Rectal smooth muscle tissue (tissue), 1 donor: ENCODE results near the gene ABCC3.

Source experiments
- H3K27ac ChIP-seq: one replicate; pipeline ENCODE4 v1.7.0; 2013; ENCODE audit warnings: low read depth, low read length, inconsistent platforms
- H3K27me3 ChIP-seq: one replicate; pipeline ENCODE4 v1.7.0; 2013; ENCODE audit warnings: low read length; ENCODE audit not compliant: control insufficient read depth, insufficient read depth
- H3K36me3 ChIP-seq: one replicate; pipeline ENCODE4 v1.7.0; 2013; ENCODE audit warnings: low read length; ENCODE audit not compliant: control insufficient read depth, insufficient read depth
- H3K4me1 ChIP-seq: one replicate; pipeline ENCODE4 v1.7.0; 2013; ENCODE audit warnings: low read length; ENCODE audit not compliant: control insufficient read depth, insufficient read depth
- H3K4me3 ChIP-seq: one replicate; pipeline ENCODE4 v1.7.0; 2013; ENCODE audit warnings: low read length
- H3K9ac ChIP-seq: one replicate; pipeline ENCODE4 v1.7.0; 2013; ENCODE audit warnings: low read length

Gene ABCC3

DNA sequence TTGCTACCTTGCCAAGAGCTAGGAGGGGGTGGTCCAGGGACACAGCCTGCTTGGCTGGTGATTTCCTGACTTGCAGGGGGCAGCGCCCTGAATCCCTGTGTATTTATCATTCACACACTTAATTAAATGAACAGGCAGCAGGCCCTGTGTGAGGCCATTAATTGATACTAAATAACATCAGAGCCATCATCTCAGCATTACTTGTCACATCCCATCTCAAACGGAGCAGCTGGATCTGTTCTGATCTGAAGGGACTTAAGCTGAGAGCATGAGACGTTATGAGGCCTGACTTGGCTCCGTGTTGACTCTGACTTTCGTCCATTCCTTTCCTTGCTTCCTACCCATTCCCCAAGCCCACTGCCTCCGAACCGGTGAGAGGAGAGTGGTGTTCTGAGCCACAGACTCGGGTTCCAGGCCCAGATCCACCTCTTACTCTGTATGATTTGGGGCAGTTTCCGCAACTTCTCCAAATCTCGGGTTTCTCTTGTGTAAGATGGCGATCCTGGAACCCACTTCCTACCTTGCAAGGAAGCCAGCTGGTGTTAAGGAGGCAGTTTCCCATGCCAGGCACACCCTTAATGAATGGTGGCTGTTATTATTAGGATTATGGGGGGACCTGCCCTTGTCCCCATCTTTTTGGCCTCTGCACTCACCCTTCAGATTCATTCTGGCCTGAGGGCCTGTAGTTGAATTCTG is 40.4 kb upstream of the ABCC3 start:
- Histone ChIP-seq H3K4me3 (no peak overlapping the region), H3K36me3 (no peaks in the 10 kb centered on the region), H3K27ac (no peak overlapping the region), H3K27me3 (no peaks in the 10 kb centered on the region), H3K9ac (no peak overlapping the region), H3K4me1 (peaks cover 4% of the 10 kb centered on the region)

GRCh38 chr17:50594892-50595291 is 39.8 kb upstream of the ABCC3 start:
- H3K36me3 ChIP-seq: no peaks in the 10 kb centered on the region
- H3K27me3 ChIP-seq: no peaks in the 10 kb centered on the region
- H3K4me3 ChIP-seq: no peak overlapping the region
- no peaks in the 10 kb centered on the region for H3K4me1 ChIP-seq
- H3K27ac ChIP-seq: no peak overlapping the region
- H3K9ac ChIP-seq: no peak overlapping the region

DNA sequence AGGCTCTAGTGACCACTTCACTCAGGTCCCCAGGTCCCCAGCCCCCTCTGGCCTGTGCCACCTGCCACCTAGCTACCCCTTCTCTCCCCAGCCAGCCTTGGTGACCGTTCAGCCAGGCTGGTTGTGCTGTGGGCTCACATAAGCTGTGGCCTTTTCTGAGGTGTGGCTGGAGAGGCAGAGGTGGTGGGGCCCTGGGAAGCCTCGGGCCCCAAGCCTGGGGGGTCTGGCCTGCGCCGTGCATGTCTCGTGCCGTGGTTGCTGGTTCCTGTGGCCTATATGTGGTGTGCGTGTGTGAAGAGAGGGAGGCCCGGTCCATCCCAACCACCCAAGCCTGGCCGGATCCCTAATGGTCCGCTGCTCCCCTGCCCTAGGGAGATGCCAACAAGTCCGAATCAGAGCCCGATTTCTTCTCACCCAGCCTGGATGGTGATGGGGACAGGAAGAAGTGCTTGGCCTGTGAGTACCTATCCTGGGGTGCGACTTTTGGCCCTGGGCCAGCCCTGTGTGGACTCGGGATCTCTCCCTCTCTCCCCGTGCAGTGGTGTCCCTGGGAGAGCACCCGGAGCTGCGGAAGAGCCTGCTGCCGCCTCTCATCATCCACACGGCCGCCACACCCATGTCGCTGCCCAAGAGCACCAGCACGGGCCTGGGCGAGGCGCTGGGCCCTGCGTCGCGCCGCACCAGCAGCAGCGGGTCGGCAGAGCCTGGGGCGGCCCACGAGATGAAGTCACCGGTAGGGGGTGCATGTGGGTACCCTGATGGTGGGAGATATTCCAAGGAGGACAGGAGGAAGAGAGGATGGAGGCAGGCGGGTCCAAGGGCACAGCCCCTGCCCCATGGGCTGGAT is 38.3 kb upstream of the ABCC3 start:
- Histone ChIP-seq H3K36me3 (no peaks in the 10 kb centered on the region), H3K27me3 (no peaks in the 10 kb centered on the region), H3K9ac (no peak overlapping the region), H3K27ac (no peak overlapping the region), H3K4me1 (no peaks in the 10 kb centered on the region), H3K4me3 (no peak overlapping the region)

- Histone ChIP-seq H3K36me3 (no peaks in the 10 kb centered on the region), H3K4me3 (no peak overlapping the region), H3K9ac (no peak overlapping the region), H3K27me3 (no peaks in the 10 kb centered on the region), H3K4me1 (no peaks in the 10 kb centered on the region), H3K27ac (no peak overlapping the region)
These were observed 36.2 kb upstream of the ABCC3 start for GRCh38 chr17:50598487-50598886.

GRCh38 chr17:50599606-50600005 is 35.1 kb upstream of the ABCC3 start:
- Histone ChIP-seq H3K27me3 (no peaks in the 10 kb centered on the region), H3K9ac (no peak overlapping the region), H3K36me3 (no peaks in the 10 kb centered on the region), H3K27ac (no peak overlapping the region), H3K4me3 (no peak overlapping the region), H3K4me1 (peaks cover 3% of the 10 kb centered on the region)

DNA sequence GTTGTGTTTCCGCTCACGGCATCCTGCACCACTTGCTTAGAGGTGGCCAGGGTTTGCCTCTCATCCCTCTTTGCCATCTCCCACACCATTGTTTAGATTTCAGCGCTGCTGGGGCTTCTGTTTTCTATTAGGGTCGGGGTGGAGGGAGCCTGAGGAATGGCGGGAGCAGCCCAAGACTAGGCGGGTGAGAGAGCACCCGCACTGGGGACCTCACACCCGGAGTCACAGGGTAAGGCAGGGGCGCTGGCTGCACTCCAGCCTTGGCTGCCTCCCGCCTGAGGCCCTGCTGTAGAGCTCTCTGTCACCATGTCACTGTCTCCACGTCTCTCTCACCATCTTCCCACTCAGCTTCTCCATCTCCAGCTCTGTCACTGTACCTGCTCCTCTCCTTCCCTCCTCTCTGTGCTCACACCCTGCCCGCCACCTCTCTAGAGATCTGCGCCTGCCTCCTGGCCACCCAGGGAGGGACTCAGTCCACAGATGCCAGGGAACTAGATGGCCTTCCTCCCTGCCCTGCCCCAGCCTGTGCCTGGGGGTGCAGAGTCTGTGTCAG is 32.8 kb upstream of the ABCC3 start:
- no peaks in the 10 kb centered on the region for H3K36me3 ChIP-seq
- peaks cover 6% of the 10 kb centered on the region for H3K4me1 ChIP-seq

DNA sequence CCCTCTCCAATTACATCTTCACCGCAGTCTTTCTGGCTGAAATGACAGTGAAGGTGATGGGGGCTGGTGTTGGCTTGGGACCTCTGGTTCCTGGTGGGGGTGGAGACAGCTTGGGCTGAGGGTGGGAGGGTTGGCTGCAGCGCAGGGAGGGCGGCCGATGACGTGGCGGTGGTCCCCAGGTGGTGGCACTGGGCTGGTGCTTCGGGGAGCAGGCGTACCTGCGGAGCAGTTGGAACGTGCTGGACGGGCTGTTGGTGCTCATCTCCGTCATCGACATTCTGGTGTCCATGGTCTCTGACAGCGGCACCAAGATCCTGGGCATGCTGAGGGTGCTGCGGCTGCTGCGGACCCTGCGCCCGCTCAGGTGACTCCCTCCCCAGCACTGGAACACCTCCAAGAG is 31.8 kb upstream of the ABCC3 start:
- no peak overlapping the region for H3K27ac ChIP-seq
- no peaks in the 10 kb centered on the region for H3K36me3 ChIP-seq
- H3K4me3 ChIP-seq: no peak overlapping the region
- H3K27me3 ChIP-seq: no peaks in the 10 kb centered on the region
- H3K9ac ChIP-seq: no peak overlapping the region
- H3K4me1 ChIP-seq: peaks cover 6% of the 10 kb centered on the region

More for the DNA sequence above, 32.8 kb upstream of the ABCC3 start:
- H3K4me3 ChIP-seq: no peak overlapping the region
- H3K27ac ChIP-seq: no peak overlapping the region
- H3K27me3 ChIP-seq: no peaks in the 10 kb centered on the region
- H3K9ac ChIP-seq: no peak overlapping the region

GRCh38 chr17:50603340-50603739 is 31.3 kb upstream of the ABCC3 start:
- no peaks in the 10 kb centered on the region for H3K36me3 ChIP-seq
- H3K4me1 ChIP-seq: peaks cover 6% of the 10 kb centered on the region
- H3K9ac ChIP-seq: no peak overlapping the region
- no peaks in the 10 kb centered on the region for H3K27me3 ChIP-seq
- no peak overlapping the region for H3K27ac ChIP-seq
- H3K4me3 ChIP-seq: no peak overlapping the region

DNA sequence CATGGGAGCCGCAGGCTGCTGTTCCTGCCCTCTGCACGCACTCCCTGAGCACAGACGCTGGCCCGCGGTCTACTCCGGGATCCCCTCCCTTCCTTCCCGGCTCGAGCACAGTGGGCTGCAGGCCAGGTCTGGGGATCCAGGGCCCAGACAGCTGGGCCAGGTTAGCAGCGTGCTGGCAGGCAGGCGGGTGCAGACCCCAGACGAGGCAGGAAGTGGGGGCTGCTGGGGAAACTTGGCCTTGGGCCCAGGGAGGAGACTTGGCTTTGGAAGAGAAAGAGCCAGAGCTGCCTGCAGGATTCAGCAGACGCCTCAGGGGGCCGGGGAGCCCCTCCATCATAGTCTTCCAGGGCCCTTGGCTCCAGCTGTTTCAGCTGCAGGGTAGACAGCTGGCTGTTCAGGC is 30.2 kb upstream of the ABCC3 start:
- Histone ChIP-seq H3K36me3 (no peaks in the 10 kb centered on the region), H3K27ac (no peak overlapping the region), H3K9ac (no peak overlapping the region), H3K4me1 (peaks cover 6% of the 10 kb centered on the region), H3K27me3 (no peaks in the 10 kb centered on the region), H3K4me3 (no peak overlapping the region)

DNA sequence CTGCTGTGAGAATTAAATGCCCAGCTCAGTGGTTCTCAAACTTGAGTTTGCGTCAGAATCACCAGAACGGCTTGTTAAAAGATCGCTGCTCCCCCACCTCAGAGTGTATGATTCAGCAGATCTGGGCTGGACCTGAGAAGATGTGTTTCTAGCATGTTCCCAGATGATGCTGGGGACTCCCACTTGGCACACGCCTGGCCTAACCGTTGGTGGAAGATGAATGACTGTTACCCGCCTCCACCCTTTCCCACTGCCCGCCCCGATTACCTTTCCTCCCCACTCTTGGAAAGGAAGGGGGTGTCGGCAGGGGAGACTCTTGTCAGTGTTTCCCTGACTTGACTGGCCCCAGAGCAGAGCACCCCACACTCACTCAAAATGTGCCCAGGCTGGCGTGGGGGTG is 29.3 kb upstream of the ABCC3 start:
- H3K4me3 ChIP-seq: no peak overlapping the region
- H3K36me3 ChIP-seq: no peaks in the 10 kb centered on the region
- H3K27me3 ChIP-seq: no peaks in the 10 kb centered on the region
- no peak overlapping the region for H3K9ac ChIP-seq
- H3K27ac ChIP-seq: no peak overlapping the region
- H3K4me1 ChIP-seq: peaks cover 6% of the 10 kb centered on the region

GRCh38 chr17:50607522-50608175 is 27.0 kb upstream of the ABCC3 start:
- Histone ChIP-seq H3K27ac (no peak overlapping the region), H3K4me3 (no peak overlapping the region), H3K27me3 (no peaks in the 10 kb centered on the region), H3K9ac (no peak overlapping the region), H3K36me3 (no peaks in the 10 kb centered on the region), H3K4me1 (peaks cover 6% of the 10 kb centered on the region)

DNA sequence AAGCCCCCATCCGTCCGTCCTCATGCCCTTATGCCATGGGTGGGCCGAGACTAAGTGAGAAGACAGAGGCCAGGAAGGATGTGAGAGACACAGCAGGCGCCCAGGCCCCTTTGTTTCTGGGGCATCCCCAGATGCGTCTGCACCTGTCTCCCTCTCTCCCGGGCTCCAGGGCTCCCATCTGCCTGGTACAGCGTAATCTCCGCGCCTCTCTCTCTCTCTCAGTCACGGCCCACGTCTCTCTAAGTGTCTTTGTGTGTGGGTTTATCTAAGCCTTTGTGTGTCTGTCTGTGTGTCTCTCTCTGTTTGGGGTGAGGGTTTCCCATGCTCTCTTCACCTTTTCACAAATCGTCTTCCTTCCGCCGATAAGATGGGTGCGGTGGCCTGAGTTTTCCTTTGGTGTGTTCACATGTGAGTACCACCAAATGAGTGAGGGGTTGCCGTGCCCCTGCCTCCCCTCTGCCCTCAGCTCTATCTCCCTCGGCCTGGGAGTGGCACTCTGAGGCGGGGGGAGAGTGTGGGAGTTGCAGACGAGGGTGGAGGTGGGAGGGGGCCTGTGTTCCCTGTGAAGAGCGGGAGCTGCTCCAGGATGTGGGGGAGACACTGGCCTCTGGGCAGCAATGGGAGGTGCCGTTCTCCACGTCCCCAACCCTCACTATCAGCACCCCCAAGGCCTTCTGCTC is 25.8 kb upstream of the ABCC3 start:
- no peaks in the 10 kb centered on the region for H3K36me3 ChIP-seq
- no peak overlapping the region for H3K4me3 ChIP-seq
- no peak overlapping the region for H3K9ac ChIP-seq
- H3K4me1 ChIP-seq: peaks cover 6% of the 10 kb centered on the region
- H3K27ac ChIP-seq: no peak overlapping the region
- no peaks in the 10 kb centered on the region for H3K27me3 ChIP-seq
